Keratinocyte (primary cell): ENCODE measurements around the gene LAIR2.

Source experiments
- CTCF ChIP-seq, 3 experiments: IDR thresholded peaks in 1 of 3; conservative IDR thresholded peaks in 1 of 3; optimal IDR thresholded peaks in 1 of 3; 2 replicates in 2 of 3; 3 replicates in 1 of 3; pipeline versions ENCODE3 to v1.5.1; 2011; ENCODE audit warnings: low read length in 3 of 3, mild to moderate bottlenecking in 3 of 3, moderate library complexity in 2 of 3, control low read depth in 1 of 3, inconsistent platforms in 1 of 3; ENCODE audit not compliant: insufficient read depth in 2 of 3; ENCODE audit errors: extremely low read depth in 1 of 3
- EZH2 ChIP-seq: IDR thresholded peaks from one replicate; pipeline ENCODE4 v1.6.1; 2012; ENCODE audit warnings: inconsistent platforms, mild to moderate bottlenecking, low read length, moderate library complexity

- TF ChIP-seq CTCF (optimal IDR thresholded peaks at IDR 0.05 in 1 of 3, IDR thresholded peaks at IDR 0.05 in 1 of 3, conservative IDR thresholded peaks at IDR 0.05 in 1 of 3; ENCODE audit: extremely low read depth in 1 of 3, insufficient read depth in 2 of 3, low read length in 3 of 3) (no peak), EZH2 (no peak)
These were observed 38.5 kb upstream of the LAIR2 start for GRCh38 chr19:54464044-54464629.
